HepG2 (cell line): ENCODE results near the gene THUMPD1. TPM values are rescaled to one million over a fixed set of nuclear protein-coding genes. Genes with fewer than 3 reads are reported as not detected.

Source experiments
- BRF2 ChIP-seq: sonication (generic); formaldehyde crosslinking; IDR thresholded peaks from 2 replicates; pipeline ENCODE4 v1.8.1; 2022; ENCODE audit warnings: mild to moderate bottlenecking, missing genetic modification reagents
- CSRNP1 ChIP-seq: sonication (generic); formaldehyde crosslinking; IDR thresholded peaks from 2 replicates; pipeline ENCODE4 v1.8.1; 2023; ENCODE audit warnings: mild to moderate bottlenecking, missing genetic modification reagents
- FOXK2 ChIP-seq: fragments of 450-650 bp; IDR thresholded peaks from 2 replicates; pipeline ENCODE4 v1.6.1; 2016
- GFI1 ChIP-seq: sonication (generic); formaldehyde crosslinking; IDR thresholded peaks from 2 replicates; pipeline ENCODE4 v1.5.0; 2020; ENCODE audit warnings: missing genetic modification reagents, mild to moderate bottlenecking, borderline replicate concordance
- GMEB2 ChIP-seq: IDR thresholded peaks from 2 replicates; pipeline ENCODE4 v1.6.1; 2016; ENCODE audit warnings: missing biosample characterization, missing genetic modification reagents, low read depth
- MYNN ChIP-seq: sonication (generic); formaldehyde crosslinking; IDR thresholded peaks from 2 replicates; pipeline ENCODE4 v1.4.0; 2020; ENCODE audit warnings: mild to moderate bottlenecking, low read depth, missing genetic modification reagents
- PHB2 ChIP-seq: fragments of 450-650 bp; IDR thresholded peaks from 2 replicates; pipeline ENCODE4 v1.6.1; 2018; ENCODE audit not compliant: partially characterized antibody
- SAFB2 ChIP-seq: sonication (generic); formaldehyde crosslinking; IDR thresholded peaks from 2 replicates; pipeline ENCODE4 v1.5.1; 2020; ENCODE audit warnings: missing genetic modification reagents, low read depth, mild to moderate bottlenecking, borderline replicate concordance
- SIN3A ChIP-seq: IDR thresholded peaks from 2 replicates; pipeline ENCODE4 v1.6.1; 2011; ENCODE audit warnings: low read depth, mild to moderate bottlenecking, control low read depth, low read length, borderline replicate concordance
- TBX3 ChIP-seq: fragments of 450-650 bp; IDR thresholded peaks from 2 replicates; pipeline ENCODE4 v1.6.1; 2017; ENCODE audit warnings: antibody characterized with exemption, mild to moderate bottlenecking, inconsistent platforms, borderline replicate concordance
- U2AF2 ChIP-seq: fragments of 200-400 bp; formaldehyde crosslinking; IDR thresholded peaks from 2 replicates; pipeline ENCODE4 v1.6.1; 2017; ENCODE audit warnings: low read depth, mild to moderate bottlenecking, low read length
- YEATS2 ChIP-seq: sonication (generic); formaldehyde crosslinking; IDR thresholded peaks from 2 replicates; pipeline ENCODE4 v1.4.0; 2020; ENCODE audit warnings: missing genetic modification reagents, borderline replicate concordance
- ZBTB7B ChIP-seq: sonication (generic); formaldehyde crosslinking; IDR thresholded peaks from 2 replicates; pipeline ENCODE4 v1.4.0; 2020; ENCODE audit warnings: missing genetic modification reagents
- ZKSCAN5 ChIP-seq: sonication (generic); formaldehyde crosslinking; IDR thresholded peaks from 2 replicates; pipeline ENCODE4 v1.5.1; 2020; ENCODE audit warnings: mild to moderate bottlenecking, missing genetic modification reagents
- ZNF160 ChIP-seq: sonication (generic); formaldehyde crosslinking; IDR thresholded peaks from 2 replicates; pipeline ENCODE4 v1.8.0; 2022; ENCODE audit warnings: mild to moderate bottlenecking, inconsistent platforms, missing genetic modification reagents
- ZNF333 ChIP-seq: sonication (generic); formaldehyde crosslinking; IDR thresholded peaks from 2 replicates; pipeline ENCODE4 v1.4.0; 2020; ENCODE audit warnings: mild to moderate bottlenecking, missing genetic modification reagents, borderline replicate concordance
- ZNF558 ChIP-seq: sonication (generic); formaldehyde crosslinking; IDR thresholded peaks from 2 replicates; pipeline ENCODE4 v1.9.0; 2022; ENCODE audit warnings: mild to moderate bottlenecking, missing genetic modification reagents, borderline replicate concordance
- ZNF816 ChIP-seq: sonication (generic); formaldehyde crosslinking; IDR thresholded peaks from 2 replicates; pipeline ENCODE4 v1.8.0; 2022; ENCODE audit warnings: missing genetic modification reagents, mild to moderate bottlenecking, borderline replicate concordance
- ZNF891 ChIP-seq: sonication (generic); formaldehyde crosslinking; IDR thresholded peaks from 2 replicates; pipeline ENCODE4 v1.5.0; 2020; ENCODE audit warnings: mild to moderate bottlenecking, missing genetic modification reagents
- polyA plus RNA-seq, 8 experiments: library from polyadenylated mRNA; depleted of rRNA in 3 of 8; stranded (reverse) in 7 of 8; unstranded in 1 of 8; fragments of >200 nt; fragmentation: Illumina TruSeq in 4 of 8; extraction: Trizol in 4 of 8; gene quantifications; 2 replicates each; pipeline versions ENCODE4 v1.2.1 to v1.2.3, GENCODE V29; 2011 to 2016; ENCODE audit warnings: low read depth in 4 of 8, missing spikeins in 1 of 8, mixed read lengths in 1 of 8; ENCODE audit not compliant: insufficient read depth in 1 of 8
- total RNA-seq, 5 experiments: library from RNA; depleted of rRNA; stranded (reverse); fragments of >200 nt; fragmentation: Illumina TruSeq; extraction: Trizol; gene quantifications; 2 replicates each; pipeline ENCODE4 v1.2.3, GENCODE V29; 2016; ENCODE audit warnings: low read depth in 1 of 5
- TF ChIP-seq, protein P1 (sequence below): sonication (generic); formaldehyde crosslinking; IDR thresholded peaks from 2 replicates; pipeline ENCODE4 v1.9.0; 2021; ENCODE audit warnings: missing genetic modification reagents, borderline replicate concordance
- TF ChIP-seq, protein P2 (sequence below): sonication (generic); formaldehyde crosslinking; conservative IDR thresholded peaks from 2 replicates; pipeline ENCODE4 v1.8.0; 2022; ENCODE audit warnings: mild to moderate bottlenecking, moderate library complexity, missing genetic modification reagents

THUMPD1 gene
- total and polyA plus RNA-seq, 2 of the 13 experiments (the other 11 are each of a cell fraction or from before 2014, with no cell fraction given), result 22.7 to 69.1 TPM

- TF ChIP-seq GMEB2 (CRISPR knock-in tag), result no peak
- no peak for TF ChIP-seq CSRNP1 (CRISPR knock-in tag)
- TF ChIP-seq, protein P1, sequence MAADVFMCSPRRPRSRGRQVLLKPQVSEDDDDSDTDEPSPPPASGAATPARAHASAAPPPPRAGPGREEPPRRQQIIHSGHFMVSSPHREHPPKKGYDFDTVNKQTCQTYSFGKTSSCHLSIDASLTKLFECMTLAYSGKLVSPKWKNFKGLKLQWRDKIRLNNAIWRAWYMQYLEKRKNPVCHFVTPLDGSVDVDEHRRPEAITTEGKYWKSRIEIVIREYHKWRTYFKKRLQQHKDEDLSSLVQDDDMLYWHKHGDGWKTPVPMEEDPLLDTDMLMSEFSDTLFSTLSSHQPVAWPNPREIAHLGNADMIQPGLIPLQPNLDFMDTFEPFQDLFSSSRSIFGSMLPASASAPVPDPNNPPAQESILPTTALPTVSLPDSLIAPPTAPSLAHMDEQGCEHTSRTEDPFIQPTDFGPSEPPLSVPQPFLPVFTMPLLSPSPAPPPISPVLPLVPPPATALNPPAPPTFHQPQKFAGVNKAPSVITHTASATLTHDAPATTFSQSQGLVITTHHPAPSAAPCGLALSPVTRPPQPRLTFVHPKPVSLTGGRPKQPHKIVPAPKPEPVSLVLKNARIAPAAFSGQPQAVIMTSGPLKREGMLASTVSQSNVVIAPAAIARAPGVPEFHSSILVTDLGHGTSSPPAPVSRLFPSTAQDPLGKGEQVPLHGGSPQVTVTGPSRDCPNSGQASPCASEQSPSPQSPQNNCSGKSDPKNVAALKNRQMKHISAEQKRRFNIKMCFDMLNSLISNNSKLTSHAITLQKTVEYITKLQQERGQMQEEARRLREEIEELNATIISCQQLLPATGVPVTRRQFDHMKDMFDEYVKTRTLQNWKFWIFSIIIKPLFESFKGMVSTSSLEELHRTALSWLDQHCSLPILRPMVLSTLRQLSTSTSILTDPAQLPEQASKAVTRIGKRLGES (CRISPR knock-in tag), result no peak
- TF ChIP-seq, protein P2, sequence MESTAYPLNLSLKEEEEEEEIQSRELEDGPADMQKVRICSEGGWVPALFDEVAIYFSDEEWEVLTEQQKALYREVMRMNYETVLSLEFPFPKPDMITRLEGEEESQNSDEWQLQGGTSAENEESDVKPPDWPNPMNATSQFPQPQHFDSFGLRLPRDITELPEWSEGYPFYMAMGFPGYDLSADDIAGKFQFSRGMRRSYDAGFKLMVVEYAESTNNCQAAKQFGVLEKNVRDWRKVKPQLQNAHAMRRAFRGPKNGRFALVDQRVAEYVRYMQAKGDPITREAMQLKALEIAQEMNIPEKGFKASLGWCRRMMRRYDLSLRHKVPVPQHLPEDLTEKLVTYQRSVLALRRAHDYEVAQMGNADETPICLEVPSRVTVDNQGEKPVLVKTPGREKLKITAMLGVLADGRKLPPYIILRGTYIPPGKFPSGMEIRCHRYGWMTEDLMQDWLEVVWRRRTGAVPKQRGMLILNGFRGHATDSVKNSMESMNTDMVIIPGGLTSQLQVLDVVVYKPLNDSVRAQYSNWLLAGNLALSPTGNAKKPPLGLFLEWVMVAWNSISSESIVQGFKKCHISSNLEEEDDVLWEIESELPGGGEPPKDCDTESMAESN (CRISPR knock-in tag), result 0 out of 2 replicates have a peak, but pooled peaks have one; percentile 25
- 0 out of 2 replicates have a peak, but pooled peaks have one; percentile 27 for TF ChIP-seq ZKSCAN5
- no peak for TF ChIP-seq ZNF816
- no peak for TF ChIP-seq U2AF2
- no peak for TF ChIP-seq ZBTB7B (CRISPR knock-in tag)
- TF ChIP-seq BRF2 (CRISPR knock-in tag), result no peak
- TF ChIP-seq ZNF558 (CRISPR knock-in tag), result 0 out of 2 replicates have a peak, but pooled peaks have one; percentile 33
- TF ChIP-seq ZNF891, result no peak
- TF ChIP-seq ZNF333 (CRISPR knock-in tag), result no peak
- no peak for TF ChIP-seq MYNN (CRISPR knock-in tag)
- no peak for TF ChIP-seq ZNF160 (CRISPR knock-in tag)
- TF ChIP-seq YEATS2, result no peak
- no peak for TF ChIP-seq FOXK2
- no peak for TF ChIP-seq GFI1 (CRISPR knock-in tag)
- TF ChIP-seq SAFB2, result no peak
- no peak for TF ChIP-seq TBX3
- no peak for TF ChIP-seq SIN3A
- no peak for TF ChIP-seq PHB2
Observed at GRCh38 chr16:20774703-20775362, 33.2 kb upstream of the THUMPD1 start (continued).
